Adrenal gland (tissue), 5 donors: ENCODE results near the gene MTHFD1.

Experiments used
- CTCF ChIP-seq, 6 experiments: fragments of 450-650 bp in 4 of 6; fragments of 200-600 bp in 2 of 6; sonication (generic) in 1 of 6; IDR thresholded peaks; 1 replicate in 5 of 6; 2 replicates in 1 of 6; pipeline versions ENCODE4 v1.5.1 to v1.8.0; 2016 to 2021; ENCODE audit warnings: antibody characterized with exemption in 6 of 6, mild to moderate bottlenecking in 2 of 6, moderate library complexity in 1 of 6
- POLR2A ChIP-seq, 2 donors: fragments of 450-650 bp; IDR thresholded peaks; one replicate each; pipeline ENCODE4 v1.6.1; 2017; ENCODE audit warnings: antibody characterized with exemption in 2 of 2, mild to moderate bottlenecking in 2 of 2, moderate library complexity in 1 of 2
- donor health status: DM: no; HTN: no; CAD: no.

DNA sequence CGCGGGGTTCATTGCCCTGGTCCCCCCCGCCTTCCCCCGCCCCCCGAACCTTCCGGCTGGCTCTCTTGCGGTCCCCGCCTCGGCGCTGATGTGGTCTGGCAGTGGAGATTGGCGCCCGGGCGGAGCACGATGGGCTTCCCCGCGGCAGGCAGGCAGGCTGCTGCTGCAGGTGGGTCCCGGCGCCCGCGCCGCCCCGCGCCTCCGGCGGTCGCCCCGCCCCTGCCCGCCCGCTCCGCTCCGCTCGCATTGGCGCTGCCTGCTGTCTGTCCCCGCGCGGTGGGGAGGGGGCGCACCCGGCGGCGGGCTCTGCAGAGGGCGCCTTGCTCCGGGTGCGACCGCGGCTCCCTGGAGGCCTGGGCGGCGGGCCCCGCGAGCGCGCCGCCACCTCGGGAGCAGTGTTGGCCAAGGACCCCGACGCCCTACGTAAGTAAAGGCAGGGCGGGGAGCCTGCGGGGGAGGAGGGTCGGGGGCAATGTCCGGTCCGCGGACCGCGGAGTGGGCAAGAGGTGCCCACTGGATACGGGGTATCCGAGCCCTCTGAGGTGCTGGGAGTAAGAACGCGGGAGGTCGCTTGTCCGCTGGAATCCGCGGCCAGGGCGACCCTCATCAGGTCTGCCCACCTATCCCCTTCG is 77.2 kb downstream of the MTHFD1 start, which contains the start of gene AKAP5:
- TF ChIP-seq CTCF (IDR thresholded peaks at IDR 0.05) (no peak), POLR2A (IDR thresholded peaks at IDR 0.05) (no peak)
